ENCODE results near the gene FREM2.

FREM2 gene

GRCh38 chr13:38687246-38688229, 661 bp downstream of the FREM2 start:
- no peak for DNase-seq (ENCODE audit: low read depth in 2 of 2)

GRCh38 chr13:38688674-38689073, 1.8 kb downstream of the FREM2 start:
- no peak for DNase-seq (ENCODE audit: low read depth in 2 of 2)

- no peak for DNase-seq (ENCODE audit: low read depth in 2 of 2)
Observed at GRCh38 chr13:38690231-38690630, 3.4 kb downstream of the FREM2 start.

- DNase-seq (ENCODE audit: low read depth in 2 of 2): no peak
Observed at GRCh38 chr13:38693168-38693567, 6.3 kb downstream of the FREM2 start.

GRCh38 chr13:38693641-38694040, 6.8 kb downstream of the FREM2 start:
- no peak for DNase-seq (ENCODE audit: low read depth in 2 of 2)

GRCh38 chr13:38697197-38697596, 10.3 kb downstream of the FREM2 start:
- no peak for DNase-seq (ENCODE audit: low read depth in 2 of 2)

GRCh38 chr13:38697628-38698333, 10.9 kb downstream of the FREM2 start:
- DNase-seq (ENCODE audit: low read depth in 2 of 2): no peak

- DNase-seq (ENCODE audit: low read depth in 2 of 2): no peak
Observed at GRCh38 chr13:38700051-38700450, 13.2 kb downstream of the FREM2 start.

- DNase-seq (ENCODE audit: low read depth in 2 of 2): no peak
Observed at GRCh38 chr13:38702669-38703068, 15.8 kb downstream of the FREM2 start.

GRCh38 chr13:38703255-38703654, 16.4 kb downstream of the FREM2 start:
- DNase-seq (ENCODE audit: low read depth in 2 of 2): no peak

- DNase-seq (ENCODE audit: low read depth in 2 of 2): no peak
Observed at GRCh38 chr13:38705365-38705764, 18.5 kb downstream of the FREM2 start.

GRCh38 chr13:38707460-38707859, 20.6 kb downstream of the FREM2 start:
- DNase-seq (ENCODE audit: low read depth in 2 of 2): no peak

- DNase-seq (ENCODE audit: low read depth in 2 of 2): no peak
Observed at GRCh38 chr13:38713046-38713445, 26.2 kb downstream of the FREM2 start.

GRCh38 chr13:38718374-38718773, 31.5 kb downstream of the FREM2 start:
- no peak for DNase-seq (ENCODE audit: low read depth in 2 of 2)

- no peak for DNase-seq (ENCODE audit: low read depth in 2 of 2)
Observed at GRCh38 chr13:38730332-38730731, 43.5 kb downstream of the FREM2 start.

GRCh38 chr13:38733146-38733545, 46.3 kb downstream of the FREM2 start:
- DNase-seq (ENCODE audit: low read depth in 2 of 2): no peak

- no peak for DNase-seq (ENCODE audit: low read depth in 2 of 2)
Observed at GRCh38 chr13:38735665-38736440, 49.0 kb downstream of the FREM2 start.

GRCh38 chr13:38743466-38743865, 56.6 kb downstream of the FREM2 start:
- no peak for DNase-seq (ENCODE audit: low read depth in 2 of 2)

GRCh38 chr13:38752686-38753085, 65.8 kb downstream of the FREM2 start:
- DNase-seq (ENCODE audit: low read depth in 2 of 2): no peak

- DNase-seq (ENCODE audit: low read depth in 2 of 2): no peak
Observed at GRCh38 chr13:38753878-38754277, 67.0 kb downstream of the FREM2 start.

- no peak for DNase-seq (ENCODE audit: low read depth in 2 of 2)
Observed at GRCh38 chr13:38755793-38756192, 68.9 kb downstream of the FREM2 start.

GRCh38 chr13:38758277-38758676, 71.4 kb downstream of the FREM2 start:
- DNase-seq (ENCODE audit: low read depth in 2 of 2): no peak

Measured in stimulated activated CD4-positive, alpha-beta T cell treated with anti-CD3 and anti-CD28 coated beads, Interleukin-1b, Interleukin-23, amount 100 ng/mL, for 4 hours (primary cell).